GM18873 (cell line): ENCODE results near the gene ADGRB2.

Experiments
- ATAC-seq: cut with Tn5 transposase; IDR thresholded peaks from one replicate; pipeline ENCODE4 v1.9.1; 2021; ENCODE audit warnings: mild to moderate bottlenecking, moderate library complexity, moderate number of reproducible peaks; ENCODE audit not compliant: unreplicated experiment, low FRiP score

Gene ADGRB2

GRCh38 chr1:31752258-31752657 is 11.9 kb downstream of the ADGRB2 start:
- no peak for ATAC-seq

- no peak for ATAC-seq
Observed at GRCh38 chr1:31751822-31752241, 12.3 kb downstream of the ADGRB2 start.

GRCh38 chr1:31750858-31751510 is 13.2 kb downstream of the ADGRB2 start:
- ATAC-seq = no peak

GRCh38 chr1:31749785-31750735 is 14.1 kb downstream of the ADGRB2 start:
- ATAC-seq = no peak

- no peak for ATAC-seq
Observed at GRCh38 chr1:31748365-31748764, 15.8 kb downstream of the ADGRB2 start.

GRCh38 chr1:31747304-31747703 is 16.8 kb downstream of the ADGRB2 start:
- no peak for ATAC-seq

- ATAC-seq = no peak
Observed at GRCh38 chr1:31746687-31747086, 17.5 kb downstream of the ADGRB2 start.

GRCh38 chr1:31745946-31746670 is 18.0 kb downstream of the ADGRB2 start:
- no peak for ATAC-seq

- no peak for ATAC-seq
Observed at GRCh38 chr1:31745096-31745945, 18.8 kb downstream of the ADGRB2 start.

GRCh38 chr1:31744165-31744888 is 19.8 kb downstream of the ADGRB2 start:
- no peak for ATAC-seq

- ATAC-seq = no peak
Observed at GRCh38 chr1:31742462-31743212, 21.5 kb downstream of the ADGRB2 start.

GRCh38 chr1:31739346-31739745 is 24.8 kb downstream of the ADGRB2 start:
- no peak for ATAC-seq

GRCh38 chr1:31736675-31737074 is 27.5 kb downstream of the ADGRB2 start:
- no peak for ATAC-seq

- no peak for ATAC-seq
Observed at GRCh38 chr1:31735571-31735970, 28.6 kb downstream of the ADGRB2 start.

- ATAC-seq = no peak
Observed at GRCh38 chr1:31734582-31735107, 29.5 kb downstream of the ADGRB2 start.

- ATAC-seq = no peak
Observed at GRCh38 chr1:31733389-31734219, 30.5 kb downstream of the ADGRB2 start.

- no peak for ATAC-seq
Observed at GRCh38 chr1:31732751-31733289, 31.3 kb downstream of the ADGRB2 start.
